Uterus (tissue), 2 donors: ENCODE results near the gene PTPRN2.

Experiments used
- CTCF ChIP-seq, 4 experiments: fragments of 200-600 bp in 2 of 4; fragments of 450-650 bp in 2 of 4; sonication (generic) in 2 of 4; IDR thresholded peaks; one replicate each; pipeline ENCODE4 v1.5.1; 2016 to 2019; ENCODE audit warnings: antibody characterized with exemption in 4 of 4, mild to moderate bottlenecking in 2 of 4, moderate library complexity in 1 of 4
- POLR2A ChIP-seq, 2 donors: fragments of 450-650 bp; IDR thresholded peaks; one replicate each; pipeline ENCODE4 v1.6.1; 2016; ENCODE audit warnings: antibody characterized with exemption in 2 of 2, mild to moderate bottlenecking in 1 of 2, moderate library complexity in 1 of 2

GRCh38 chr7:158364451-158364850 is 223.2 kb downstream of the PTPRN2 start:
- TF ChIP-seq CTCF (IDR thresholded peaks at IDR 0.05), result no peak
- no peak for TF ChIP-seq POLR2A (IDR thresholded peaks at IDR 0.05)
